ENCODE results near the gene KRT12. TPM values are rescaled to one million over a fixed set of nuclear protein-coding genes. Genes with fewer than 3 reads are reported as not detected.
A peak's percentile ranks its signal among the peaks of the same experiment; 100 is the strongest.

KRT12 gene
- total and polyA plus RNA-seq, 9 of the 15 experiments (the other 6 are each of a cell fraction or from before 2014, with no cell fraction given) = 0.18 to 7.0 (median 2.2) TPM

GRCh38 chr17:40818733-40819527 lies 48.1 kb downstream of the KRT12 start (continued):
- TF ChIP-seq, protein P1, sequence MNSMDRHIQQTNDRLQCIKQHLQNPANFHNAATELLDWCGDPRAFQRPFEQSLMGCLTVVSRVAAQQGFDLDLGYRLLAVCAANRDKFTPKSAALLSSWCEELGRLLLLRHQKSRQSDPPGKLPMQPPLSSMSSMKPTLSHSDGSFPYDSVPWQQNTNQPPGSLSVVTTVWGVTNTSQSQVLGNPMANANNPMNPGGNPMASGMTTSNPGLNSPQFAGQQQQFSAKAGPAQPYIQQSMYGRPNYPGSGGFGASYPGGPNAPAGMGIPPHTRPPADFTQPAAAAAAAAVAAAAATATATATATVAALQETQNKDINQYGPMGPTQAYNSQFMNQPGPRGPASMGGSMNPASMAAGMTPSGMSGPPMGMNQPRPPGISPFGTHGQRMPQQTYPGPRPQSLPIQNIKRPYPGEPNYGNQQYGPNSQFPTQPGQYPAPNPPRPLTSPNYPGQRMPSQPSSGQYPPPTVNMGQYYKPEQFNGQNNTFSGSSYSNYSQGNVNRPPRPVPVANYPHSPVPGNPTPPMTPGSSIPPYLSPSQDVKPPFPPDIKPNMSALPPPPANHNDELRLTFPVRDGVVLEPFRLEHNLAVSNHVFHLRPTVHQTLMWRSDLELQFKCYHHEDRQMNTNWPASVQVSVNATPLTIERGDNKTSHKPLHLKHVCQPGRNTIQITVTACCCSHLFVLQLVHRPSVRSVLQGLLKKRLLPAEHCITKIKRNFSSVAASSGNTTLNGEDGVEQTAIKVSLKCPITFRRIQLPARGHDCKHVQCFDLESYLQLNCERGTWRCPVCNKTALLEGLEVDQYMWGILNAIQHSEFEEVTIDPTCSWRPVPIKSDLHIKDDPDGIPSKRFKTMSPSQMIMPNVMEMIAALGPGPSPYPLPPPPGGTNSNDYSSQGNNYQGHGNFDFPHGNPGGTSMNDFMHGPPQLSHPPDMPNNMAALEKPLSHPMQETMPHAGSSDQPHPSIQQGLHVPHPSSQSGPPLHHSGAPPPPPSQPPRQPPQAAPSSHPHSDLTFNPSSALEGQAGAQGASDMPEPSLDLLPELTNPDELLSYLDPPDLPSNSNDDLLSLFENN (IDR thresholded peaks at IDR 0.05; ENCODE audit: low read depth in 2 of 2, low read length in 2 of 2) = no peak
- TF ChIP-seq ZNF197 (CRISPR knock-in tag; IDR thresholded peaks at IDR 0.05; ENCODE audit: low read depth) (no peak), ZNF398 (CRISPR knock-in tag; IDR thresholded peaks at IDR 0.05) (no peak), NFRKB (IDR thresholded peaks at IDR 0.05; ENCODE audit: low read depth) (no peak; the same call in 1 of the 2 replicates), ZNF175 (CRISPR knock-in tag; IDR thresholded peaks at IDR 0.05; ENCODE audit: low read depth) (no peak), NR2C1 (IDR thresholded peaks at IDR 0.05) (peak; percentile 92), NR2C1 (tag; IDR thresholded peaks at IDR 0.05) (peak; percentile 85), TCFL5 (CRISPR knock-in tag; conservative IDR thresholded peaks at IDR 0.05) (no peak), FOXP1 (CRISPR knock-in tag; IDR thresholded peaks at IDR 0.05) (no peak), SOX6 (IDR thresholded peaks at IDR 0.05) (peak; percentile 8; the same call in 1 of the 2 replicates), STAT5B (CRISPR knock-in tag; IDR thresholded peaks at IDR 0.05) (no peak), RFX1 (IDR thresholded peaks at IDR 0.05) (no peak), ETV6 (IDR thresholded peaks at IDR 0.05; ENCODE audit: borderline replicate concordance in 1 of 2, low read depth in 2 of 2, low read length in 1 of 2) (peak; percentile 81 to 91; a peak in 3 of 4 replicates), ETV6 (CRISPR knock-in tag; IDR thresholded peaks at IDR 0.05; ENCODE audit: borderline replicate concordance) (no peak), NR2F6 (CRISPR knock-in tag; IDR thresholded peaks at IDR 0.05) (no peak)
- TF ChIP-seq, protein P2, sequence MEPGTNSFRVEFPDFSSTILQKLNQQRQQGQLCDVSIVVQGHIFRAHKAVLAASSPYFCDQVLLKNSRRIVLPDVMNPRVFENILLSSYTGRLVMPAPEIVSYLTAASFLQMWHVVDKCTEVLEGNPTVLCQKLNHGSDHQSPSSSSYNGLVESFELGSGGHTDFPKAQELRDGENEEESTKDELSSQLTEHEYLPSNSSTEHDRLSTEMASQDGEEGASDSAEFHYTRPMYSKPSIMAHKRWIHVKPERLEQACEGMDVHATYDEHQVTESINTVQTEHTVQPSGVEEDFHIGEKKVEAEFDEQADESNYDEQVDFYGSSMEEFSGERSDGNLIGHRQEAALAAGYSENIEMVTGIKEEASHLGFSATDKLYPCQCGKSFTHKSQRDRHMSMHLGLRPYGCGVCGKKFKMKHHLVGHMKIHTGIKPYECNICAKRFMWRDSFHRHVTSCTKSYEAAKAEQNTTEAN (CRISPR knock-in tag; IDR thresholded peaks at IDR 0.05) = no peak
- TF ChIP-seq, protein P3, sequence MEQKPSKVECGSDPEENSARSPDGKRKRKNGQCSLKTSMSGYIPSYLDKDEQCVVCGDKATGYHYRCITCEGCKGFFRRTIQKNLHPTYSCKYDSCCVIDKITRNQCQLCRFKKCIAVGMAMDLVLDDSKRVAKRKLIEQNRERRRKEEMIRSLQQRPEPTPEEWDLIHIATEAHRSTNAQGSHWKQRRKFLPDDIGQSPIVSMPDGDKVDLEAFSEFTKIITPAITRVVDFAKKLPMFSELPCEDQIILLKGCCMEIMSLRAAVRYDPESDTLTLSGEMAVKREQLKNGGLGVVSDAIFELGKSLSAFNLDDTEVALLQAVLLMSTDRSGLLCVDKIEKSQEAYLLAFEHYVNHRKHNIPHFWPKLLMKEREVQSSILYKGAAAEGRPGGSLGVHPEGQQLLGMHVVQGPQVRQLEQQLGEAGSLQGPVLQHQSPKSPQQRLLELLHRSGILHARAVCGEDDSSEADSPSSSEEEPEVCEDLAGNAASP (IDR thresholded peaks at IDR 0.05) = no peak
- TF ChIP-seq, protein P4, sequence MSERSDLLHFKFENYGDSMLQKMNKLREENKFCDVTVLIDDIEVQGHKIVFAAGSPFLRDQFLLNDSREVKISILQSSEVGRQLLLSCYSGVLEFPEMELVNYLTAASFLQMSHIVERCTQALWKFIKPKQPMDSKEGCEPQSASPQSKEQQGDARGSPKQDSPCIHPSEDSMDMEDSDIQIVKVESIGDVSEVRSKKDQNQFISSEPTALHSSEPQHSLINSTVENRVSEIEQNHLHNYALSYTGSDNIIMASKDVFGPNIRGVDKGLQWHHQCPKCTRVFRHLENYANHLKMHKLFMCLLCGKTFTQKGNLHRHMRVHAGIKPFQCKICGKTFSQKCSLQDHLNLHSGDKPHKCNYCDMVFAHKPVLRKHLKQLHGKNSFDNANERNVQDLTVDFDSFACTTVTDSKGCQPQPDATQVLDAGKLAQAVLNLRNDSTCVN (CRISPR knock-in tag; IDR thresholded peaks at IDR 0.05) = 0 out of 2 replicates have a peak, but pooled peaks have one; percentile 25
